HCT116 (cell line): ENCODE results near the gene RBMS1. TPM values are rescaled to one million over a fixed set of nuclear protein-coding genes. Genes with fewer than 3 reads are reported as not detected.
"Not testable (repeated sequence)": the region's sequence is repeated elsewhere in the genome, so short reads cannot be mapped to it uniquely, and the experiment has no call there.

Experiments used
- ATAC-seq: fragments of 200-7000 bp; cut with Tn5 transposase; 2 replicates; pipeline ENCODE4 v1.9.1; 2020; ENCODE audit warnings: mild to moderate bottlenecking, moderate library complexity
- BruUV-seq: library from RNA; stranded (reverse); fragments of 400-500 nt; replicated peaks from 2 replicates; lab custom pipeline; 2021; lab: Mats Ljungman, UMichigan
- CTCF ChIA-PET: fragments of 300-600 bp; sonication (Branson Sonifier 250); formaldehyde crosslinking; loops from one replicate; lab custom pipeline; 2021; ENCODE audit warnings: antibody characterized with exemption; lab: Charles Lee
- POLR2A ChIA-PET: fragments of 300-600, 350-600 bp; sonication (Branson Sonifier 250); formaldehyde crosslinking; loops from one replicate; lab custom pipeline; 2021; ENCODE audit warnings: antibody characterized with exemption; lab: Charles Lee
- RAD21 ChIA-PET, 2 experiments: fragments of 300-600 bp; sonication (Branson Sonifier 250); formaldehyde crosslinking; loops; one replicate each; lab custom pipeline; 2023; ENCODE audit warnings: low total read pairs in 2 of 2; ENCODE audit not compliant: uncharacterized antibody in 2 of 2, unreplicated experiment in 2 of 2, low non-redundant PET in 1 of 2; lab: Charles Lee
- DNase-seq: peaks from one replicate; pipeline ENCODE4 v3.0.0-alpha.2; 2010; ENCODE audit warnings: low read depth, low spot score
- H2AFZ ChIP-seq: fragments of 200-600 bp; shearing (Covaris generic), sonication (generic); 2 replicates; pipeline ENCODE4 v1.6.1; 2017; ENCODE audit warnings: low read depth, mixed run types, mixed read lengths, antibody characterized with exemption, low read length; ENCODE audit not compliant: poor library complexity, severe bottlenecking
- H3K27ac ChIP-seq: 2 replicates; pipeline ENCODE4 v1.5.1; 2012; ENCODE audit warnings: low read depth, low read length
- H3K27me3 ChIP-seq: fragments of 200-600 bp; sonication (generic); 2 replicates; pipeline ENCODE4 v1.6.1; 2016; ENCODE audit warnings: mixed run types, low read length, mixed read lengths; ENCODE audit not compliant: insufficient read depth
- H3K36me3 ChIP-seq, 2 experiments: fragments of 200-500 bp in 1 of 2; fragments of 200-600 bp in 1 of 2; sonication (Bioruptor generic) in 1 of 2; sonication (generic) in 1 of 2; 2 replicates each; pipeline versions ENCODE4 v1.5.1 to v1.6.1; 2014 to 2016; ENCODE audit warnings: low read length in 2 of 2, inconsistent platforms in 1 of 2, mixed read lengths in 1 of 2, mixed run types in 1 of 2; ENCODE audit not compliant: insufficient read depth in 2 of 2, control insufficient read depth in 1 of 2
- H3K4me1 ChIP-seq, 2 experiments: fragments of 200-600 bp in 1 of 2; sonication (generic) in 1 of 2; 2 replicates each; pipeline versions ENCODE4 v1.5.1 to v1.6.1; 2012 to 2017; ENCODE audit warnings: low read length in 2 of 2, inconsistent platforms in 1 of 2, mild to moderate bottlenecking in 1 of 2, mixed read lengths in 1 of 2, mixed run types in 1 of 2, moderate library complexity in 1 of 2; ENCODE audit not compliant: insufficient read depth in 2 of 2, control insufficient read depth in 1 of 2
- H3K4me2 ChIP-seq: fragments of 200-600 bp; sonication (generic); 2 replicates; pipeline ENCODE4 v1.6.1; 2017; ENCODE audit warnings: mixed run types, low read length, mixed read lengths
- H3K4me3 ChIP-seq, 2 experiments: fragments of 200-600 bp in 1 of 2; sonication (generic) in 1 of 2; replicated peaks in 1 of 2; 2 replicates each; pipeline ENCODE4 v1.5.1; 2011 to 2016; ENCODE audit warnings: low read length in 2 of 2, control low read depth in 1 of 2, low read depth in 1 of 2, mild to moderate bottlenecking in 1 of 2, mixed read lengths in 1 of 2, mixed run types in 1 of 2
- H3K79me2 ChIP-seq: fragments of 200-600 bp; sonication (generic); 2 replicates; pipeline ENCODE4 v1.6.1; 2017; ENCODE audit warnings: mild to moderate bottlenecking, mixed run types, low read length, moderate library complexity, mixed read lengths; ENCODE audit not compliant: insufficient read depth
- H3K9ac ChIP-seq: fragments of 200-600 bp; sonication (generic); 2 replicates; pipeline ENCODE4 v1.6.1; 2016; ENCODE audit warnings: low read length, mixed read lengths
- H3K9me2 ChIP-seq: fragments of 200-600 bp; sonication (generic), shearing (Covaris generic); 2 replicates; pipeline ENCODE4 v1.6.1; 2017; ENCODE audit warnings: mixed run types, mild to moderate bottlenecking, moderate library complexity; ENCODE audit not compliant: insufficient read depth
- H3K9me3 ChIP-seq, 2 experiments: fragments of 200-500 bp in 1 of 2; fragments of 200-600 bp in 1 of 2; sonication (Bioruptor generic) in 1 of 2; sonication (generic) in 1 of 2; 2 replicates each; pipeline ENCODE4 v1.6.1; 2014 to 2017; ENCODE audit warnings: low read length in 2 of 2, mixed read lengths in 2 of 2, inconsistent platforms in 1 of 2, low read depth in 1 of 2, mild to moderate bottlenecking in 1 of 2, mixed run types in 1 of 2, moderate library complexity in 1 of 2; ENCODE audit not compliant: control insufficient read depth in 1 of 2, insufficient read depth in 1 of 2
- H4K20me1 ChIP-seq: fragments of 200-600 bp; sonication (generic), shearing (Covaris generic); 2 replicates; pipeline ENCODE4 v1.6.1; 2017; ENCODE audit warnings: mixed run types, mild to moderate bottlenecking, moderate library complexity; ENCODE audit not compliant: insufficient read depth
- ATF3 ChIP-seq: IDR thresholded peaks from 2 replicates; pipeline ENCODE4 v1.6.1; 2012
- CBX3 ChIP-seq: IDR thresholded peaks from 2 replicates; pipeline ENCODE4 v1.6.1; 2012; ENCODE audit warnings: low read depth
- ELF1 ChIP-seq: IDR thresholded peaks from 2 replicates; pipeline ENCODE4 v1.6.1; 2012; ENCODE audit warnings: low read depth, borderline replicate concordance
- EZH2 ChIP-seq: fragments of 200-600 bp; sonication (generic); IDR thresholded peaks from 2 replicates; pipeline ENCODE4 v1.6.1; 2017; ENCODE audit warnings: antibody characterized with exemption, mixed run types
- EZH2phosphoT487 ChIP-seq: fragments of 200-600 bp; IDR thresholded peaks from 2 replicates; pipeline ENCODE4 v1.6.1; 2018; ENCODE audit warnings: antibody characterized with exemption, borderline replicate concordance
- FOSL1 ChIP-seq: IDR thresholded peaks from 2 replicates; pipeline ENCODE4 v1.6.1; 2012; ENCODE audit warnings: low read depth
- JUND ChIP-seq: IDR thresholded peaks from 2 replicates; pipeline ENCODE4 v1.6.1; 2012
- POLR2AphosphoS5 ChIP-seq: IDR thresholded peaks from 2 replicates; pipeline ENCODE4 v1.6.1; 2011; ENCODE audit warnings: mild to moderate bottlenecking, low read depth, low read length, moderate library complexity
- RAD21 ChIP-seq: IDR thresholded peaks from 2 replicates; pipeline ENCODE4 v1.6.1; 2012; ENCODE audit warnings: low read depth, mild to moderate bottlenecking
- REST ChIP-seq: IDR thresholded peaks from 2 replicates; pipeline ENCODE4 v1.6.1; 2012; ENCODE audit warnings: low read depth
- TCF7L2 ChIP-seq: IDR thresholded peaks from 2 replicates; pipeline ENCODE4 v1.7.0; 2011; ENCODE audit warnings: borderline replicate concordance, inconsistent platforms; ENCODE audit not compliant: insufficient read depth, insufficient read length; ENCODE audit errors: extremely low read depth
- YY1 ChIP-seq: IDR thresholded peaks from 2 replicates; pipeline ENCODE4 v1.6.1; 2011; ENCODE audit warnings: low read length, low read depth, moderate library complexity, mild to moderate bottlenecking; ENCODE audit not compliant: insufficient replicate concordance; ENCODE audit errors: extremely low read depth
- intact Hi-C: fragments of 100-400 bp; cut with micrococcal nuclease; formaldehyde crosslinking; loops from 2 replicates; pipeline ENCODE4 v1.10.0; 2022
- total RNA-seq: library from RNA; stranded (reverse); gene quantifications from one replicate; pipeline ENCODE4 v1.2.1, GENCODE V29; 2021; ENCODE audit not compliant: unreplicated experiment
- TF ChIP-seq, protein P1 (sequence below): IDR thresholded peaks from 2 replicates; pipeline ENCODE4 v1.6.1; 2012

The RBMS1 gene
- total RNA-seq, 1 experiment from 2014 or later: 17.6 TPM

DNA sequence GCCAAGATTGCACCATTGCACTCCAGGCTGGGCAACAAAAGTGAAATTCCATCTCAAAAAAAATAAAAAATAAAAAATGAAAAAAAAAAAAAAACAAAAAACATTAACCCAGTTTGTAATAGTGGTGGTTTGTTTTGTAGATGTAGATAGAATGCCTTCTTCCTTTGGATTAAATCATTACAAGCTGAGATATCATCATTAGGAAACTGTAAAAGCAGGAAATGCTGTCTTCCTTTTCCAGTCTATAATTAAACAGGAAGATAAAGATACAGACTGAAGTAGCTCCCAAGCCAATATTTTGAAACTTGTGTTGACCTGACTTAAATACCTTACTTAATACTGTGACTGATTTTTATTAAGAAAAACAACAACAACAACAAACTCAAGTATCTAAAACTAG, 43.1 kb downstream of the RBMS1 start:
- intact Hi-C loops: no loop called here
- no peak overlapping the region for H3K4me2 ChIP-seq

DNA sequence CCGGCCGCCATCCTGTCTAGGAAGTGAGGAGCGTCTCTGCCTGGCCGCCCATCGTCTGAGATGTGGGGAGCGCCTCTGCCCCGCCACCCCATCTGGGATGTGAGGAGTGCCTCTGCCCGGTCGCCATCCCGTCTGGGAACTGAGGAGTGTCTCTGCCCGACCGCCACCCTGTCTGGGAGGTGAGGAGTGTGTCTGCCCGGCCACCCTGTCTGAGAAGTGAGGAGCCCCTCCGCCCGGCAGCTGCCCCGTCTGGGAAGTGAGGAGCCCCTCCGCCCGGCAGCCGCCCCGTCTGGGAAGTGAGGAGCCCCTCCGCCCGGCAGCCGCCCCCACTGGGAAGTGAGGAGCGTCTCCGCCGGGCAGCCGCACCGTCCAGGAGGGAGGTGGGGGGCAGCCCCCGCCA, 44.8 kb downstream of the RBMS1 start:
- CTCF ChIA-PET, POLR2A ChIA-PET, H4K20me1 ChIP-seq, RAD21 ChIA-PET, H2AFZ ChIP-seq, H3K4me1 ChIP-seq, BruUV-seq, H3K9ac ChIP-seq, H3K9me2 ChIP-seq, intact Hi-C loops, ATAC-seq, H3K27ac ChIP-seq, H3K4me2 ChIP-seq, H3K79me2 ChIP-seq, DNase-seq, H3K9me3 ChIP-seq, H3K36me3 ChIP-seq, H3K4me3 ChIP-seq, H3K27me3 ChIP-seq: not testable (repeated sequence)

More for the DNA sequence above, 43.1 kb downstream of the RBMS1 start:
- CTCF ChIA-PET: no interaction called here
- RAD21 ChIA-PET: no interaction called here
- H3K36me3 ChIP-seq: no peaks in the 10 kb centered on the region
- ATAC-seq (no peak), DNase-seq (no peak)
- H3K4me1 ChIP-seq: no peaks in the 10 kb centered on the region
- no peak overlapping the region for H3K9ac ChIP-seq
- no peaks in the 10 kb centered on the region for H3K9me3 ChIP-seq
- H2AFZ ChIP-seq: no peak overlapping the region
- no TSS peak for BruUV-seq
- H3K4me3 ChIP-seq: no peak overlapping the region
- H3K27ac ChIP-seq: no peak overlapping the region
- H3K27me3 ChIP-seq: no peaks in the 10 kb centered on the region
- no peaks in the 10 kb centered on the region for H4K20me1 ChIP-seq
- TF ChIP-seq ELF1 (no peak), ATF3 (no peak), TCF7L2 (no peak), RAD21 (no peak), REST (no peak), EZH2phosphoT487 (no peak), CBX3 (no peak), FOSL1 (no peak), YY1 (no peak), JUND (no peak), EZH2 (no peak), POLR2AphosphoS5 (no peak)
- TF ChIP-seq, protein P1, sequence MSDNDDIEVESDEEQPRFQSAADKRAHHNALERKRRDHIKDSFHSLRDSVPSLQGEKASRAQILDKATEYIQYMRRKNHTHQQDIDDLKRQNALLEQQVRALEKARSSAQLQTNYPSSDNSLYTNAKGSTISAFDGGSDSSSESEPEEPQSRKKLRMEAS: no peak
- POLR2A ChIA-PET: no interaction called here
- H3K79me2 ChIP-seq: no peaks in the 10 kb centered on the region
- no peaks in the 10 kb centered on the region for H3K9me2 ChIP-seq
